GM19023 (cell line): ENCODE data around the gene PDE8A.

ENCODE experiments used
- ATAC-seq: cut with Tn5 transposase; IDR thresholded peaks from one replicate; pipeline ENCODE4 v1.9.1; 2021; ENCODE audit warnings: mild to moderate bottlenecking, moderate library complexity; ENCODE audit not compliant: unreplicated experiment

The PDE8A gene

GRCh38 chr15:85029221-85029620 lies 47.6 kb downstream of the PDE8A start:
- no peak for ATAC-seq

- ATAC-seq, result no peak
Measured at GRCh38 chr15:85030301-85030929, 48.8 kb downstream of the PDE8A start.

- no peak for ATAC-seq
Measured at GRCh38 chr15:85031086-85031943, 49.7 kb downstream of the PDE8A start.

- no peak for ATAC-seq
Measured at GRCh38 chr15:85031944-85032558, 50.4 kb downstream of the PDE8A start.

GRCh38 chr15:85033148-85033547 lies 51.5 kb downstream of the PDE8A start:
- ATAC-seq, result no peak

- no peak for ATAC-seq
Measured at GRCh38 chr15:85034276-85034675, 52.6 kb downstream of the PDE8A start.

- ATAC-seq, result no peak
Measured at GRCh38 chr15:85035980-85036379, 54.3 kb downstream of the PDE8A start.

GRCh38 chr15:85036716-85037115 lies 55.1 kb downstream of the PDE8A start:
- ATAC-seq, result no peak

- ATAC-seq, result no peak
Measured at GRCh38 chr15:85037641-85038040, 56.0 kb downstream of the PDE8A start.

GRCh38 chr15:85041230-85041629 lies 59.6 kb downstream of the PDE8A start:
- ATAC-seq, result no peak

- no peak for ATAC-seq
Measured at GRCh38 chr15:85044251-85044853, 62.7 kb downstream of the PDE8A start.

GRCh38 chr15:85044894-85045293 lies 63.2 kb downstream of the PDE8A start:
- ATAC-seq, result no peak

- ATAC-seq, result no peak
Measured at GRCh38 chr15:85045615-85046014, 64.0 kb downstream of the PDE8A start.

- no peak for ATAC-seq
Measured at GRCh38 chr15:85047271-85047948, 65.8 kb downstream of the PDE8A start.

- no peak for ATAC-seq
Measured at GRCh38 chr15:85048430-85048829, 66.8 kb downstream of the PDE8A start.

GRCh38 chr15:85049805-85050204 lies 68.1 kb downstream of the PDE8A start:
- no peak for ATAC-seq

GRCh38 chr15:85059734-85060133 lies 78.1 kb downstream of the PDE8A start:
- no peak for ATAC-seq

- no peak for ATAC-seq
Measured at GRCh38 chr15:85062560-85062959, 80.9 kb downstream of the PDE8A start.

- ATAC-seq, result no peak
Measured at GRCh38 chr15:85063088-85063487, 81.4 kb downstream of the PDE8A start.

GRCh38 chr15:85063522-85064079 lies 81.9 kb downstream of the PDE8A start:
- no peak for ATAC-seq

GRCh38 chr15:85064710-85065109 lies 83.1 kb downstream of the PDE8A start:
- no peak for ATAC-seq
